HG03575 (cell line): ENCODE measurements around the gene ONECUT3.
"Not testable (repeated sequence)": the region's sequence is repeated elsewhere in the genome, so short reads cannot be mapped to it uniquely, and the experiment has no call there.

Source experiments
- ATAC-seq: cut with Tn5 transposase; IDR thresholded peaks from one replicate; pipeline ENCODE4 v1.9.1; 2021; ENCODE audit not compliant: unreplicated experiment, insufficient number of reproducible peaks, low FRiP score; ENCODE audit errors: extremely low read depth

Gene ONECUT3

GRCh38 chr19:1783874-1784273, 30.6 kb downstream of the ONECUT3 start:
- ATAC-seq = no peak

DNA sequence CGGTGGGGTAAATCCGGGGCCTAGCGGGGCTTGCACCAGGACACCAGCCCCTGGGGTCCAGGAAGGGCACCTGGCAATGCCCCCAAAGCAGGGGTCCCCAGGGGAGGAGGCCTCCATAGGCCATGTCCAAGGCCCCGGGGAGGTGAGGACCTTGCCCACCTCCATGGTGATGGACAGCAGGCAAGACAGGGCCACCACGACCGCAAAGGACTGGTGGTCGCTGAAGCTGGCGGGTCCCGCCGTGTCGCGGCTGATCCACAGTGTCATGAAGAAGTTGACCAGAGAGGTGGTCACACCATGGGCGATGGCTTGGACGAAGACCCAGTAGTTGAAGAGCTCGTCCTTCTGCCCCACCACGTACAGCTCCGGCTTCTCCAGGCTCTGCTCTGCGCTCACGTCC, 32.0 kb downstream of the ONECUT3 start:
- ATAC-seq = no peak

GRCh38 chr19:1786668-1787067, 33.4 kb downstream of the ONECUT3 start:
- no peak for ATAC-seq

DNA sequence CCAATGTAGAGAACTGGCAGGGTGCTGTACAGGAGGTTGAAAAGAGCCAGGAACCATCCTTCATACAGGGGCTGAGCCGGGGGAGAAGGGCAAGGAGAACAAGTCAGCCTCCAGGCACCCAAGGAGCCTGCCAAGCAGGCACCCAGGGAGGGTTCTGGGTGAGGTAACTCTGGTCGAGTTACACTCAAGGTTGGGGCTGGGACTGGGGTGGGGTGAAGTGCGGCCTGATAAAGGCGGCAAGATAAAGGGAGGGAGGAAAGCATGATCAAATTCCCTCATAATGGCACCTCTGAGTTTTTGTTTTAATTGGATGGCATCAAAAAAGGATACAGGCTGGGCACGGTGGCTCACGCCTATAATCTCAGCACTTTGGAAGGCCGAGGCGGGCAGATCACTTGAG, 33.8 kb downstream of the ONECUT3 start:
- no peak for ATAC-seq

- ATAC-seq = no peak
Observed at GRCh38 chr19:1789261-1790041, 36.1 kb downstream of the ONECUT3 start.

- ATAC-seq = no peak
Observed at GRCh38 chr19:1790054-1790792, 36.9 kb downstream of the ONECUT3 start.

DNA sequence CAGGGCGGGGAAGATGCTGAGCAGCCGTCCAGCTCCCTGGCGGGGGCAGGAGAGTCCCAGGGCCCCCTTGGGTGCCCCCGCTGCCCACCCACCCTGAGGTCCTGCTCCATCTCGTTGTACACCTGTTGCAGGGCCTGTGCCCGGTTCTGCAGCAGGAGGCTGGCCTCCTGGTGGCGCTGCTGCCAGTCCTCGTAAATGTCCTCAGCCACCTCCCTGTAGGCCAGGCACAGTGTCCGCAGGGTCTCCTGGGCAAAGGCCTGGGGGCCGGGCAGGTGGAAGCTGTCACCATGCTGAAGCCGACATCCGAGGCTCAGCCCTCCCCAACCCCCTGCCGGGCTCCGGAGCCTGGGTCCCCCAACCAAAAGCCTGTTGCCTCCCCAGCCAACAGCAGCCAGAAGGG, 38.6 kb downstream of the ONECUT3 start:
- ATAC-seq = no peak

DNA sequence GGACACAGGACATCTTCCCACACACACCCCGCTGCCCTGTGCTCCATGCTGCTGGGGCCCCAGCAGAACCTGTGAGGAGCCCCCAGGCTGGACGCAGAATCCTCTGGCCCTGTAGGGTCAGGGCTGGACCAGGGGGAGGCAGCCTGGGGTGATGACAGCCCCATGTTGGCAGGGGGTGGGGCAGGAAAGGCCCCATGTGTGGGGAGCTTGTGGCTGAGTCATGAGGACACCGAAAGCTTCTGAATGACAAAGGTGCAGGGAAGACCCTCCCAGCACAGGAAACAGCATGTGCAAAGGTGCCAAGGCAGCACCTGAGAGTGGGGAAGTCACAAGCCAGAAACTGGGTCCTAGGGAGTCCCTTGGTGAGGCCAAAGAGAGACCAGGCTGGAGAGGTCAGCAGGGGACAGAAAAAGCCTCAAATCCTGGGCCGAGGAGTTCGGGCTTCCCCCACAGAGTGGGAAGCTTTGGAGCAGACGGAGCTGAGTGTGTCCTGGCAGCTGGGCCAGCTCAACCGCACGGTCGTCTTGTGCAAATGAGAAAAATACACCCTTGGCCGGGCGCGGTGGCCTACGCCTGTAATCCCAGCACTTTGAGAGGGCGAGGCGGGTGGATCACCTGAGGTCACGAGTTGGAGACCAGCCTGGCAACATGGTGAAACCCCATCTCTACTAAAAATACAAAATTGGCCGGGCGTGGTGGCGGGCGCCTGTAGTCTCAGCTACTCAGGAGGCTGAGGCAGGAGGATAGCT, 41.3 kb downstream of the ONECUT3 start:
- no peak for ATAC-seq

- no peak for ATAC-seq
Observed at GRCh38 chr19:1796395-1797142, 43.3 kb downstream of the ONECUT3 start.

DNA sequence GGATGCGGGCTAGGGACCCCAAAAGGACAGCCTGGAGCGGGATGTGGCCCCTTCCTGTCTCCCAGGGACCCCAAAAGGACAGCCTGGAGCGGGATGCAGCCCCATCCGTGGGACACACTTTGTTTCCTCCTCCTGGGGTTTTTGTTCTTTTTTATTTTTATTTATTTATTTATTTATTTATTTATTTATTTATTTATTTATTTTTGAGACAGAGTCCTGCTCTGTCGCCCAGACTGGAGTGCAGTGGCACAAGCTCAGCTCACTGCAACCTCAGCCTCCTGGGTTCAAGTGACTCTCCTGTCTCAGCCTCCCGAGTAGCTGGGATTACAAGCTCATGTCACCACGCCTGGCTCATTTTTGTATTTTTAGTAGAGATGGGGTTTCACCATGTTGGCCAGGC, 44.0 kb downstream of the ONECUT3 start:
- not testable (repeated sequence) for ATAC-seq

- no peak for ATAC-seq
Observed at GRCh38 chr19:1799695-1800342, 46.5 kb downstream of the ONECUT3 start.

- ATAC-seq = no peak
Observed at GRCh38 chr19:1804858-1805257, 51.6 kb downstream of the ONECUT3 start.

GRCh38 chr19:1805401-1806183, 52.3 kb downstream of the ONECUT3 start:
- ATAC-seq = no peak

GRCh38 chr19:1806184-1807029, 53.1 kb downstream of the ONECUT3 start:
- no peak for ATAC-seq

GRCh38 chr19:1807030-1807694, 53.9 kb downstream of the ONECUT3 start:
- no peak for ATAC-seq

- ATAC-seq = no peak
Observed at GRCh38 chr19:1807695-1808394, 54.5 kb downstream of the ONECUT3 start.
